Measurements from ENCODE around the gene MTHFSD.

DNA sequence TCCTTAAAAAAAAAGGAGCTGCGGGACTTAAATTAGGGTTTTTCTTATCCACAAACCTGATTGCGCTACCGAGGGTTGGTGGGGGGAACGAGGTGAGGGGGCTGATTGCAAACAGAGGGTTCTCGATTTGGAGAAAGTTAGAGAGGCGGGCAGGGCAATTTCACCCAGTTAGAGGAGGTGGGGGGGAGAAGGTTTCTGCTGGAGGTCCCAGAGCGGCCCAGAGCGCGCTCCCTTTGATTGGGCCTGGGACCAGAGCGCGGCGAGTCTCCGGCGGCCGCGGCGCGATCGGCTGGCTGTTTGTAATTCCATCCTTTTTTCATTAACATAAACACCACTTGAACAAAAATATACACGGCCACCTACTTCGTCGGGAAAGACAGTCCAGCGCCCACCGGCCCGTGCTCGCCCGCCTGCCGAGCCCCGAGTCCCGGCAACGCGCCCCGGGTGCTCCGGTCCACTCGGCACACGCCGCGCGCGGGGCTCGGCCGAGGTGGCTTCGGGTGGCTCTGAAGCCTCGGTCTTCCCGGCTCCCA, 58.0 kb downstream of the MTHFSD start:
- TF ChIP-seq HDAC6 (IDR thresholded peaks at IDR 0.05; ENCODE audit: unreplicated experiment) (no peak), EZH2 (IDR thresholded peaks at IDR 0.05; ENCODE audit: borderline replicate concordance, control insufficient read depth, low read depth, low read length) (no peak), CBX5 (IDR thresholded peaks at IDR 0.05; ENCODE audit: low read depth) (no peak), EP300 (IDR thresholded peaks at IDR 0.05; ENCODE audit: borderline replicate concordance in 1 of 2, control insufficient read depth in 1 of 2, low read depth in 2 of 2, low read length in 2 of 2) (no peak), ATF7 (IDR thresholded peaks at IDR 0.05; ENCODE audit: low read depth) (no peak), ASH2L (IDR thresholded peaks at IDR 0.05; ENCODE audit: borderline replicate concordance, low read depth) (no peak)
- TF ChIP-seq, protein P1, sequence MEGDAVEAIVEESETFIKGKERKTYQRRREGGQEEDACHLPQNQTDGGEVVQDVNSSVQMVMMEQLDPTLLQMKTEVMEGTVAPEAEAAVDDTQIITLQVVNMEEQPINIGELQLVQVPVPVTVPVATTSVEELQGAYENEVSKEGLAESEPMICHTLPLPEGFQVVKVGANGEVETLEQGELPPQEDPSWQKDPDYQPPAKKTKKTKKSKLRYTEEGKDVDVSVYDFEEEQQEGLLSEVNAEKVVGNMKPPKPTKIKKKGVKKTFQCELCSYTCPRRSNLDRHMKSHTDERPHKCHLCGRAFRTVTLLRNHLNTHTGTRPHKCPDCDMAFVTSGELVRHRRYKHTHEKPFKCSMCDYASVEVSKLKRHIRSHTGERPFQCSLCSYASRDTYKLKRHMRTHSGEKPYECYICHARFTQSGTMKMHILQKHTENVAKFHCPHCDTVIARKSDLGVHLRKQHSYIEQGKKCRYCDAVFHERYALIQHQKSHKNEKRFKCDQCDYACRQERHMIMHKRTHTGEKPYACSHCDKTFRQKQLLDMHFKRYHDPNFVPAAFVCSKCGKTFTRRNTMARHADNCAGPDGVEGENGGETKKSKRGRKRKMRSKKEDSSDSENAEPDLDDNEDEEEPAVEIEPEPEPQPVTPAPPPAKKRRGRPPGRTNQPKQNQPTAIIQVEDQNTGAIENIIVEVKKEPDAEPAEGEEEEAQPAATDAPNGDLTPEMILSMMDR (IDR thresholded peaks at IDR 0.05 in 2 of 3, conservative IDR thresholded peaks at IDR 0.05 in 1 of 3; ENCODE audit: control insufficient read depth in 2 of 3, extremely low read depth in 1 of 3, insufficient read depth in 1 of 3, low read depth in 3 of 3, low read length in 3 of 3) = no peak
- TF ChIP-seq, protein P2, sequence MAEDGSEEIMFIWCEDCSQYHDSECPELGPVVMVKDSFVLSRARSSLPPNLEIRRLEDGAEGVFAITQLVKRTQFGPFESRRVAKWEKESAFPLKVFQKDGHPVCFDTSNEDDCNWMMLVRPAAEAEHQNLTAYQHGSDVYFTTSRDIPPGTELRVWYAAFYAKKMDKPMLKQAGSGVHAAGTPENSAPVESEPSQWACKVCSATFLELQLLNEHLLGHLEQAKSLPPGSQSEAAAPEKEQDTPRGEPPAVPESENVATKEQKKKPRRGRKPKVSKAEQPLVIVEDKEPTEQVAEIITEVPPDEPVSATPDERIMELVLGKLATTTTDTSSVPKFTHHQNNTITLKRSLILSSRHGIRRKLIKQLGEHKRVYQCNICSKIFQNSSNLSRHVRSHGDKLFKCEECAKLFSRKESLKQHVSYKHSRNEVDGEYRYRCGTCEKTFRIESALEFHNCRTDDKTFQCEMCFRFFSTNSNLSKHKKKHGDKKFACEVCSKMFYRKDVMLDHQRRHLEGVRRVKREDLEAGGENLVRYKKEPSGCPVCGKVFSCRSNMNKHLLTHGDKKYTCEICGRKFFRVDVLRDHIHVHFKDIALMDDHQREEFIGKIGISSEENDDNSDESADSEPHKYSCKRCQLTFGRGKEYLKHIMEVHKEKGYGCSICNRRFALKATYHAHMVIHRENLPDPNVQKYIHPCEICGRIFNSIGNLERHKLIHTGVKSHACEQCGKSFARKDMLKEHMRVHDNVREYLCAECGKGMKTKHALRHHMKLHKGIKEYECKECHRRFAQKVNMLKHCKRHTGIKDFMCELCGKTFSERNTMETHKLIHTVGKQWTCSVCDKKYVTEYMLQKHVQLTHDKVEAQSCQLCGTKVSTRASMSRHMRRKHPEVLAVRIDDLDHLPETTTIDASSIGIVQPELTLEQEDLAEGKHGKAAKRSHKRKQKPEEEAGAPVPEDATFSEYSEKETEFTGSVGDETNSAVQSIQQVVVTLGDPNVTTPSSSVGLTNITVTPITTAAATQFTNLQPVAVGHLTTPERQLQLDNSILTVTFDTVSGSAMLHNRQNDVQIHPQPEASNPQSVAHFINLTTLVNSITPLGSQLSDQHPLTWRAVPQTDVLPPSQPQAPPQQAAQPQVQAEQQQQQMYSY (CRISPR knock-in tag; IDR thresholded peaks at IDR 0.05) = no peak

All from GM12878 (cell line).